NCI-H345 treated with DMSO at 0.1 percent for 48 hours (cell line): ENCODE measurements around the gene NIPA2.
A peak's percentile ranks its signal among the peaks of the same experiment; 100 is the strongest.
"Not testable (repeated sequence)": the region's sequence is repeated elsewhere in the genome, so short reads cannot be mapped to it uniquely, and the experiment has no call there.

Experiments used
- DNase-seq: peaks from one replicate; lab custom pipeline; 2025; ENCODE audit not compliant: unreplicated experiment; lab: John Stamatoyannopoulos, UW

Gene NIPA2

GRCh38 chr15:22838292-22839042 lies at the start of gene NIPA2:
Gene NIPA2 (plus strand): TSS chr15:22838666. CDS start chr15:22851732, 13,066 bp downstream.
- DNase-seq, result peak; percentile 85

- no peak for DNase-seq
Measured at GRCh38 chr15:22794063-22794462, 44.4 kb upstream of the NIPA2 start.

GRCh38 chr15:22794621-22795167 lies 43.8 kb upstream of the NIPA2 start:
- DNase-seq, result no peak

- DNase-seq, result no peak
Measured at GRCh38 chr15:22795206-22796063, 43.0 kb upstream of the NIPA2 start.

DNA sequence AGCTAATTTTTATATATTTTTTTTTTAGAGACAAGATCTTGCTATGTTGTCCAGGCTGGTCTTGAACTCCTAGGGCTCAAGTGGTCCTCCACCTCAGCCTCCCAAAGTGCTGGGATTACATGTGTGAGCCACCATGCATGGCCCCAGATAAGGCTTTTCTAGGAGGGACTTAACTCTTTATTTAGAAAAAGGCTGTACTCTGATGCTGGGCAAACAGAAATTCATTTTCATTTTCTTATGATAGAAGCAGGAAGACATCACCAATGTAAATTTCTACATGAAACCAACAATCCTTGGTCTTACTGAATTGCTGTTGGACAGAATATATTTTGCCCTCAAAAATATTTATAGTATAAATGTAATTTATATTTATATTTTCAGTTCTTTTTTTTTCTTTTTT lies 42.4 kb upstream of the NIPA2 start:
- DNase-seq, result no peak

- DNase-seq, result no peak
Measured at GRCh38 chr15:22799902-22800301, 38.6 kb upstream of the NIPA2 start.

DNA sequence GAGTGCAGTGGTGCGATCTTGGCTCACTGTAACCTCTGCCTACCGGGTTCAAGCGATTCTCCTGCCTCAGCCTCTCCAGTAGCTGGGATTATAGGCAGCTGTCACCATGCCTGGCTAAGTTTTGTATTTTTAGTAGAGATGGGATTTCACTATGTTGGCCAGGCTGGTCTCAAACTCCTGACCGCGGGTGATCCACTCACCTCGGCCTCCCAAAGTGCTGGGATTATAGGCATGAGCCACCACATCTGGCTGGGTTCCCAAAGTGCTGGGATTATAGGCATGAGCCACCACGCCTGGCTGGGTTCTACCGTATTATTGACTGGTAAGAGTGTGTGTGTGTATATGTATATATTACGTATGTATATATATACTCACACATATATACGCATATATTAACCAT lies 35.5 kb upstream of the NIPA2 start:
- not testable (repeated sequence) for DNase-seq

DNA sequence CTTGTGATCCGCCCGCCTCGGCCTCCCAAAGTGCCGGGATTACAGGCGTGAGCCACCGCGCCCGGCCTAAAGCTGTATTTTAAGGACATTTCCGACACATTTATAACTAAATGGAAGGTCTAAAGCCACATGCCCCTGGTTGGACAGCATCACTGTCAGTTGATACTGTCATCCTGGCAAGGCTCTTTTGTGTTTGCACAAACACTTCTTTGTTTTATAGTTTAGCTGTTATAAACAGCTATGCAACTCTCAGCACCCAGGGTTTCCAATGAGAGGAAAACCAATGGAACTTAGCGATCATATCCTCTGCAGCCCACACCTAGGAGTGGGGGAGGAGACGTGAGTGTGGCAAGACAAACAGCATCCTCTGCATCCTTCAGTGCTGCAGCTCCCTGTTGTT lies 32.3 kb upstream of the NIPA2 start:
- DNase-seq, result no peak

DNA sequence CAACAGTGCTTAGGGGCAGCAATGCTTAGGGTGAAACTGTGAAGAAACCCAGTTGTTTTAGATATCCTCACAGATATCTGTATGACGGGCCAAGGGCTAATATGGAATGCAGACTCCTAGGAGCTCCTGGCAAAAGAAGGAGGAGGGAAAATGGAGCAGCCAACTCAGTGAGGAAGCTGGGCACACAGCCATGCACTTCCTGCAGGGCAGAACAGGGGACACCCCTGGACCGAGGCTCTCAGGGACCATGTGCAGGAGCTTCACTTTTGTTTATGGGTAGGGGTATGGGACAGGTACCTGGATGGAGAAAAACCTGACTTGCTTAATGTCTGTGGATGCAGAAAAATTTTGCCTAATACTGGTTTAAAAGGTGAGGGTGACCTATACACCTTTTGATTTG lies 31.8 kb upstream of the NIPA2 start:
- no peak for DNase-seq

DNA sequence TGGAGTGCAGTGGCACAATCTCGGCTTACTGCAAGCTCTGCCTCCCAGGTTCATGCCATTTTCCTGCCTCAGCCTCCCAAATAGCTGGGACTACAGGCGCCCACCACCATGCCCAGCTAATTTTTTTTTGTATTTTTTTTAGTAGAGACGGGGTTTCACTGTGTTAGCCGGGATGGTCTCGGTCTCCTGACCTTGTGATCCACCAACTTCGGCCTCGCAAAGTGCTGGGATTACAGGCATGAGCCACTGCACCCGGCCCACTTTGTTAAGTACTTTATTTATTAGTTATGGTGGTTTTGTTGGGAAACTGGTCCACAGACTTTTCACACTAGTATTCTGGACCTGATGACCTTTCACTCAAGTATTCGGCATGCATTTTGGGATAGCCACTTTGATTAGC lies 30.6 kb upstream of the NIPA2 start:
- not testable (repeated sequence) for DNase-seq

DNA sequence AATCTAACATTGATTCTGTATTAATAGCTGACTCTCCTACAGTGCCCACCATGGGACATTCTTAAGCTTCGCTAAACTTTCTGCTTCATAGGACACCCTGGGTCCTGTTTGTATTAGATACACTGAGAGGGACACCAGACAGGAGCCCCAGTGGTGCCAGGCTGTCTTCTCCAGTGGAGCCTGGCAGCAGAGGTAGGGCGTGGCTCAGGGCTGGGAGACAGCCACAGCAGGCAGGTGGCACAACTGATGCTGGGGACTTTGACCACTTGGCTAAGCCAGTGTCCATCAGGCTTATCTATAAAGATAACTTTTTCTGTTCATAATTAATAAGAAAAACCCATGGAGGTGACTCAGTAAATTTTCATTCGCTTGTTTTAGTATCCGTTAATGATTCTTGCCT lies 30.2 kb upstream of the NIPA2 start:
- no peak for DNase-seq

DNA sequence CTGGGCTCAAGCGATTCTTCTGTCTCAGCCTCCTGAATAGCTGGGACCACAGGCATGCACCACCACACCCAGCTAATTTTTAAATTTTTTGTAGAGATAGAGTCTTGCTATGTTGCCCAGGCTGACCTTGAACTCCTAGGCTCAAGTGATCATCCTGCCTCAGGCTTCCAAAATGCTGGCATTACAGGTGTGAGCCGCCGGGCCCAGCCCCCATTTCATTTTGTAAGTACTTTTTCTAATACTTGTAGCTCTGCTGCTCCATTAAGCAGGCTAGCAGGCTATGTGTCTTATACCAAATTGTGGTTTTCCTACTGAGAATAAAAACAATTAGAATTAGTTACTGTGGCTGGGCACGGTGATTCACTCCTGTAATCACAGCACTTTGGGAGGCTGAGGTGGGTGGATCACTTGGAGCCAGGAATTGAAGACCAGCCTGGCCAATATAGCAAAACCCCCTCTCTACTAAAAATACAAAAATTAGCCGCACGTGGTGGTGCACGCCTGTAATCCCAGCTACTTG lies 29.6 kb upstream of the NIPA2 start:
- DNase-seq, result no peak

- DNase-seq, result no peak
Measured at GRCh38 chr15:22810033-22810852, 28.2 kb upstream of the NIPA2 start.

GRCh38 chr15:22810853-22811338 lies 27.6 kb upstream of the NIPA2 start:
- no peak for DNase-seq

DNA sequence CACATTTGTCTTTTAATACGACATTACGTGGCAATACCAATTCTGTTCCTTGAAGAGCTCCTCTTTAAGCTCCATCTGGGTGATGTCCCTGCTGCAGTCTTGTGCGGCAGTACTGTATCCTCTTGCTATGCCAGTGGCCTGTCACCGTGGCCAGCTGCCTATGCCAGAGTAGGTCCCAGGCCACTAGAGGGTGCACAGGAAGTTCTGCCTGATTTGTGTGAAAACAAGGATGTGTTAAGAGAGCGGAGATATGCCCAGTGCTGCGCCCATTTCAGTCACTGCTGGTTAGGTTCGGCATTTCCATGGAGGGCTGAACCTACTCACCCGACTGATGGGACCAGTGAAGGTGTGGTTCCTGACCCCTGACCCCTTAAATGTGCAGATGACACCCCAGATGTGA lies 26.8 kb upstream of the NIPA2 start:
- no peak for DNase-seq

DNA sequence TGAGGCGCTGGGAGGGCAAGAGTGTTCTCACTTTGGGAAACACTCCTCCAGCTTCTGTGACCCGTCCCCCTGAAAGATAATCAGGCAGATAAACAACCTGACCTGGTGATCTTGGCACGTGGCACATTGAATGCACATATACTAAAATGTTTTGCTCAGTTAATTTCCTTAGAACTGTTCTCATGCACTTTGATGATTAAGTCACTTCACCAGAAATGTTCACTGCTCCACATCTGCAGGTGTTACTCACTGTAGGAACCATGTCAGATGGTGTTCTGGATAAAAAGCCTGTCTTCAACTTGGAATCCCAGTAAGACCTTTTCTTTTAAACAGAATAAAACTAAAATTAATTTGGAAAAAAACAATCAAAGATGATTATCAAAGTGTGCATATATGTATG lies 24.6 kb upstream of the NIPA2 start:
- DNase-seq, result no peak

DNA sequence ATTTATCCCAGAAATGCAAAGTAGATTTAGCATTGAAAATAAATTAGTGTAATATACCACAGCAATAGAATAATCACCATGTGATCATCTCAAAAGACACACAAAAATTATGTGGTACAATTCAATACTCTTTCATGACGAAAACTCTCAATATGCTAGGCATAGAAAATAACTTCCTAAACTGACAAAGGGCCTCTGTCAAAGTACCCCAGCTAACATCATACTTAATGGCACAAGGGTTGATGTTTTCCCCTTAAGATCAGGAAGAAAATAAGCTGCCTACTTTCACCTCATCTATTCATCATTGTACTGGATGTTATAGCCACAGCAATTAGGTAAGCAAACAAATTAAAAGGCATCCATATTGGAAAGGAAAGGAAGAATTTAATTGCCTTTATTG lies 22.7 kb upstream of the NIPA2 start:
- DNase-seq, result no peak

DNA sequence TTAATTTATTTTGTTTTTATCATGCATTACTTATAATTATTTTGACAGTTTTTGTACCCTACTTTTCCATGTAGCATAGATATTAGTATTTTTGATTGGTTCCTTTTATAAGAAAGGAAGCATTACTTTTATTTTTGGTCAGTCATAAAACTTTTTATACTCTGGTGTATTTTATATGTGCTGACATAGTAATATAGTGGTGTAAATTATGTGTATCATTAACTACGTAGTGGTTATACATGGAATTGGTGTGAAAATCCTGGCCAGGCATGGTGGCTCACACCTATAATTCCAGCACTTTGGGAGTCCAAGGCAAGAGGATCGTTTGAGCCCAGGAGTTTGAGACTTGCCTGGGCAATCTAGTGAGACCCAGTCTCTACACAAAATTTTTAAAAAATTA lies 18.8 kb upstream of the NIPA2 start:
- no peak for DNase-seq

DNA sequence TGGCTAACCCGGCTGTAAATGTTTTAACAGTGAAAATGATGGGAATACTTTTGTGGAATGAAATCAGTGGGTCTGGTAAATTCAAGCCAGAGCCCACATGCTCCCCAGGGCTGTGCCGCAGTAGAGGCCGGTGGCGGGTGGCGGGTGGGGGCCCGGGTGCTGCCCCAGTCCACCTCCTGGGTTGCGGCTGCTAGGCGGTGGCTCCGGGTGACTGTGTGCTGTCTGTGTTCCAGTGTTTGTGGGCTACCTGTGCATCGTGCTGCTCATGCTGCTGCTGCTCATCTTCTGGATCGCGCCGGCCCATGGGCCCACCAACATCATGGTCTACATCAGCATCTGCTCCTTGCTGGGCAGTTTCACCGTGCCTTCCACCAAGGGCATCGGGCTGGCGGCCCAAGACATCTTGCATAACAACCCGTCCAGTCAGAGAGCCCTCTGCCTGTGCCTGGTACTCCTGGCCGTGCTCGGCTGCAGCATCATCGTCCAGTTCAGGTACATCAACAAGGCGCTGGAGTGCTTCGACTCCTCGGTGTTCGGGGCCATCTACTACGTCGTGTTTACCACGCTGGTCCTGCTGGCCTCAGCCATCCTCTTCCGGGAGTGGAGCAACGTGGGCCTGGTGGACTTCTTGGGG lies 14.9 kb upstream of the NIPA2 start:
- DNase-seq, result no peak

GRCh38 chr15:22827125-22827524 lies 11.3 kb upstream of the NIPA2 start:
- DNase-seq, result no peak
